ENCODE data around the gene AOC1.
"Not testable (repeated sequence)": the region's sequence is repeated elsewhere in the genome, so short reads cannot be mapped to it uniquely, and the experiment has no call there.

The AOC1 gene

DNA sequence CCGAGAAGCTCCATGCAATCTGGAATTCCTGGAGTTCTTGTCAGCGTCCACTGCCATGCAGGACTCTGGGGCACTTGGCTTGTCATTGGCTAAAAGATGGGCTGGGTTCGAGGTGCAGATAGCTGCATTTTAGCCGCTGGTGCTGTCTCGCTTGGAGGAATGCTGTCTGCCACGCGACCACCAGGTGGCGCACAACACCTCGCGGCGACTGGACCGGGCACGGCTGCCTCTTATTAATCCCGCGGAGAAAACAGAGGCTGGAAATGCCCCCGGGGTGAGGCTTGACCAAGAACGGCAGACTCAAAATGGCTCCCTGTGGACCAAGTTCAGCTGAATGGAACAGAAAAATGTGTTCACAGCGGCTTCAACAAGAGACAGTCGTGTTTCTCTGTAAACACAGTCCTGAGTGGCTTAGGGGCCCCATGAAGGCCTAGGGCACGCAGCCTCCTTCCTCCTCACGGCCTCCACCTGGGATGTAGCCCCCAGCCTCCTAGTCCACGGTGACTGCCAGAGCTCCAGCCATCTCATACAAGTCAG is 46.2 kb downstream of the AOC1 start:
- DNase-seq: peak; percentile 17

GRCh38 chr7:150900675-150901074 is 48.4 kb downstream of the AOC1 start:
- DNase-seq: no peak

DNA sequence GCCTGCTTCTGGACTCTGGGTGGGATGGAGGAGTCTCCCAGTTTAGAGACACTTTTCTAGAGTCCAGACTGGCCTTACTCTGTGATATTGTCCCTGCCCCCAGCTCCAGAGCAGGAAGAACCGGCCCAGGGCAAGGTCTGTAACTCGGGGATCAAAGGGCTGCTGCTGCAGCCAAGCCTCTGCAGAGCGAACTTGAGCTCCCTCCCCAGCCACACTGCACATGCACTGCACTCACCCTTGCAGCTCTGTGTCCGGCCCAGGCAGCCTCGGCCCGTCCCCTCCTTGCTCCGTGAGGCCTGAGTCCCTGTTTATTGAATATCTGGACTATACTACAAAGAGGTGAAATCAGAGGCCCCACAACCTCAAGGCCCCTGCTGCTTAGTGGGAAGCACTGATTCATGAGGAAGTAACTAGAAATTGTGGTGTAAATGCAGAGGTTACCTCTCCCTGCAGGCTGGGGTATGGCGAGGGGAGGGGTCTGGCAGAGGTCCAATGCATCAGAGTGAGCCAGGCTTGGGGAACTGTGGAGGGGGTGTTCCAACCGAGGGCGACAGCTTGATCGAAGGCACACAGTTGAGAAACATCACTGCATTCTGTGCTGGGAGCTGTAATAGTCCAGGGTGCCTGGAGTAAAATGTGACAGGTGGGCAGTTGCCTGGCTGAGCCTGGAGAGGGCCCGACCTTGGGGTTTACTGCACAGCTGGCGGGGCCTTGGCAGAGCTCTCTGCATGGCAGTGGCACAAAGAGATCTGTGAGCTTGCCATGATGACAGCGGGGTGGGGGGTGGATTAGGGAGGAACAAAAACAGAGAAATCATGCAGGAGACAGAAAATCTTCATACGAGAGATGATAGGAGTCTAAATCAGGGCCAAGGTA is 49.1 kb downstream of the AOC1 start:
- DNase-seq: peak; percentile 93

GRCh38 chr7:150902078-150903033 is 50.0 kb downstream of the AOC1 start:
- DNase-seq: no peak

GRCh38 chr7:150903606-150904005 is 51.3 kb downstream of the AOC1 start:
- DNase-seq: no peak

DNA sequence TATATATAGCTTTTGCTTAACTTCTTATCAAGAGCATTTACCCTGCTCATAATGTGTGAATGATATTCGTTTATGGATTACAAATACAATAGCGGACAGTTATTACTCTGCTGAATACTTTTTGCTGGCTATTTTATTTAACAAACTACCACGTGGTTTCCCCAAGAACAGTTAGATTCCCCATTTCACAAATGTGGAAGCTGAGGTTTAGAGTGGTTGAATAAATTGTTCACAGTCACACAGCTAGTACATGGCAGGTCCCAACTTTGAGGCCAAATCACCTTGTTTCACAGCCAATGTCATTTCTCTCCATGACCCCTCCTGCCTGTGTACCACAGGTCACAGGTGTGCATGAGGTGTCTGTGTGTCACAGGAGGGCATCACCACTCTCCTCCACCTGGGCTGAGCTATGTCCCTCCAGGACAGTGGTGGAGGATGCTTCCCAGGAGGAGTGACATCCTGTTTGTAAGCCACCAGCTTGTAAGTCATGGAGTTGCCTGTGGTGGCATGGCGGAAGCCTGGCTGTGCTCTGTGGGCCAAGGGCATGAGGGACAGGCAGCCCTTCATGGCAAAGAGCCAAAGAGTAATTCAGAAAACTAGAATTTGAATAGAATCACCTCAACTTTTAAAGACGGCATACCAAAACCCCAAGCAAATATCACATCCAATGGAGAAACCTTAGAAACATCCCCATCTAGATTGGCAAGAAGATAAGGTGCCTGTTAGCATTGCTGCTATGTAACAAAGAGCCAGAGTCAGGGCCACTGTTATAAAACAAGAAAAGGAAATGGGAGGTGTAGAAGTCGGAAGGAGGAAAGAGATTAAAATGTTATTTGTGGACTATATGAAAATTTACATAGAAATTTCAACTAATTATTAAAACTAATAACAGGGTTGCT is 51.9 kb downstream of the AOC1 start:
- no peak for DNase-seq

- no peak for DNase-seq
Observed at GRCh38 chr7:150908173-150908572, 55.9 kb downstream of the AOC1 start.

DNA sequence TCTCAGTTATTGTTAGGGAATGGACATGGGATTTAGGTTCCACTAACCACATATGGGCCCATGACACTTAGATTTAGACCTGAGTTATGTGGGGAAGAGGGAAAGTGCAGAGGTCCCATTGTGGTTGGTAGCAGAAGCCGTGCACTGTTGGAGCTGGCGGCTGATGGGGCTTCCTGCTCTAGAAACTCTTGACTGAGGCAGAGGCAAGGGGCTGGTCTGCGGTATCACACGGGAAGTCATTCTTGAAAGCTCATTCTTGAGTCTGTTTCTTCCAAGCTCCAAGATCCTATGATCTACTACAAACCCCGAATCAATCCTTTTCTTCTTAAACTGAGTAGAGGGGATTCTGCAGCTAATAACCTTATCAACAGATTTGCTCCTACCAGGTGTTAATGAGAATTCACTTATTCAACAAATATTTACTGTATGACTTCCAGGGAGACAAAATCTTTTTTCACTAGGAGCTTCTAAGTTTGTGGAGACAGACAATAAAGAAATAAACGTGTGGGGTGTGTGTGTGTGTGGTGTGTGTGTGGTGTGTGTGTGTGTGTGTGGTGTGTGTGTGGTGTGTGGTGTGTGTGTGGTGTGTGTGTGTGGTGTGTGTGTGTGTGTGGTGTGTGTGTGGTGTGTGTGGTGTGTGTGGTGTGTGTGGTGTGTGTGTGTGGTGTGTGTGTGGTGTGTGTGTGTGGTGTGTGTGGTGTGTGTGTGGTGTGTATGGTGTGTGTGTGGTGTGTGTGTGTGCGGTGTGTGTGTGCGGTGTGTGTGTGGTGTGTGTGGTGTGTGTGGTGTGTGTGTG is 57.1 kb downstream of the AOC1 start:
- DNase-seq: no peak

GRCh38 chr7:150910305-150910995 is 58.1 kb downstream of the AOC1 start:
- DNase-seq: not testable (repeated sequence)

DNA sequence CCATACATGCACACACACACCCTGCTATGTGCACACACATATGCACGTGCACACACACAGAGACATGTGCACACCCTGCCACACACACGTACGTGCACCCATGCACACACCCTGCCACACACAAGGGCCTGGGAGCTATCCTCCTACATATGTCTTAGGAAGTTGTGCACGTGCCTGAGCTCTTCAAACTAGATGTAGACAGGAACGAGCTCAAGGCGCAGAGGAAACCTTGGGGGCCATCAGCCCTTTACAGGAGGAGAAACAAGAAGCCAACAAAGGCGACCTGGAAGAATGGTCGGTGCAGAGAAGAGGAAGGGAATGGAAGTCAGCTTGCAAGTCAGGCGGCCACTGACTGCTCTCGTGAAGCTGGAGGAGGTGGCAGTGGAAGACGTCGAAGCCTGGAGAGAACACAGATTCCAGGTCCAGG is 58.7 kb downstream of the AOC1 start:
- DNase-seq: no peak

Data from DMS 273 treated with DMSO at 0.1 percent for 48 hours (cell line).